Choroid plexus epithelial cell (primary cell): Measurements from ENCODE around the gene DNAL4.

Experiments used
- DNase-seq: peaks from one replicate; pipeline ENCODE4 v3.0.0-alpha.2; 2010; ENCODE audit warnings: low read depth
- H3K4me3 ChIP-seq: 2 replicates; pipeline ENCODE4 v1.5.1; 2011; ENCODE audit warnings: low read depth, mild to moderate bottlenecking, control low read depth, low read length, moderate library complexity
- TF ChIP-seq, protein P1 (sequence below): conservative IDR thresholded peaks from 2 replicates; pipeline ENCODE4 v1.5.1; 2011; ENCODE audit warnings: low read depth, mild to moderate bottlenecking, control low read depth, inconsistent platforms, low read length, moderate library complexity

DNAL4 gene

GRCh38 chr22:38789606-38790005 lies 4.3 kb downstream of the DNAL4 start:
- TF ChIP-seq, protein P1, sequence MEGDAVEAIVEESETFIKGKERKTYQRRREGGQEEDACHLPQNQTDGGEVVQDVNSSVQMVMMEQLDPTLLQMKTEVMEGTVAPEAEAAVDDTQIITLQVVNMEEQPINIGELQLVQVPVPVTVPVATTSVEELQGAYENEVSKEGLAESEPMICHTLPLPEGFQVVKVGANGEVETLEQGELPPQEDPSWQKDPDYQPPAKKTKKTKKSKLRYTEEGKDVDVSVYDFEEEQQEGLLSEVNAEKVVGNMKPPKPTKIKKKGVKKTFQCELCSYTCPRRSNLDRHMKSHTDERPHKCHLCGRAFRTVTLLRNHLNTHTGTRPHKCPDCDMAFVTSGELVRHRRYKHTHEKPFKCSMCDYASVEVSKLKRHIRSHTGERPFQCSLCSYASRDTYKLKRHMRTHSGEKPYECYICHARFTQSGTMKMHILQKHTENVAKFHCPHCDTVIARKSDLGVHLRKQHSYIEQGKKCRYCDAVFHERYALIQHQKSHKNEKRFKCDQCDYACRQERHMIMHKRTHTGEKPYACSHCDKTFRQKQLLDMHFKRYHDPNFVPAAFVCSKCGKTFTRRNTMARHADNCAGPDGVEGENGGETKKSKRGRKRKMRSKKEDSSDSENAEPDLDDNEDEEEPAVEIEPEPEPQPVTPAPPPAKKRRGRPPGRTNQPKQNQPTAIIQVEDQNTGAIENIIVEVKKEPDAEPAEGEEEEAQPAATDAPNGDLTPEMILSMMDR: no peak
- no peak overlapping the region for H3K4me3 ChIP-seq
- DNase-seq: no peak

DNA sequence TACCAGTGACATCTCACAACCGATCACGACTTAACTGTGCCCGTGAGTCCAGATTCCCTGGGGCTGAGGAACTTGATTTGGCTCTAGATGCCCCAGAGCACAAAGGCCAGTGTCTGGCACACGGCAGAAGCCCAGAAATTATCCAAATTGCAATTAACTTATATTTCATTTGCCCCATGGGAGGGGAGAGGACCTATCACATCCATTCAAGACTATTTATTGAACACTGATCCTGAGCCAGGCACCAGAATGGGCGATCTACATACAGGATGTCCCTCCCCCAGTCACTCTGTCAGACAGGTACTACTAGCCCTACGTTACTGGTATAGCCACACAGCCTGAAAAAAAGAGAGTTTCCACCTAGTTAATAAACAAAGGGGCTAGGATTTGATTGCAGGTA lies 5.1 kb downstream of the DNAL4 start:
- no peak for DNase-seq
- TF ChIP-seq, protein P1: no peak
- no peak overlapping the region for H3K4me3 ChIP-seq

GRCh38 chr22:38788021-38788816 lies 5.7 kb downstream of the DNAL4 start:
- TF ChIP-seq, protein P1: no peak
- no peak overlapping the region for H3K4me3 ChIP-seq
- DNase-seq: peak; percentile 94

DNA sequence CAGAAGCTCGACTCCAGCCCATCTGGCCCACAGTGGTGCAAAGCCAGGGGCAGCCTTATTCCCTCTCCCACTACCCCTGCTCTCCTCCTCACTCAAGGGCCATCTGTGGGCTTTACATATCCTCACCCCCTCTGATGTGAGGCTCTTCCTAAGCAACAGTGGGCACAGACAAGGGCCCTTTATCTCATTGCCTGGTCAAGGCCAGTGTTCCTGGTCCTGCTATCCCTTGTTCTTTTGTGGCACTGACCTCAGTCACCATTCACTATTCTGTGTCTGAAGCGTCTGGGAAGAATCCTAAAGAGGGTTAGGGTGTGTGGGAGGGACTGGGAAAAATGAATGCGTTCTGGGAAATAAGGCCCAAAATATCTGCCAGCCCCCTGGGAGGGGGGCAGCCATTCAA lies 7.3 kb downstream of the DNAL4 start:
- H3K4me3 ChIP-seq: no peak overlapping the region
- DNase-seq: no peak
- TF ChIP-seq, protein P1: no peak

GRCh38 chr22:38784856-38785255 lies 9.1 kb downstream of the DNAL4 start:
- no peak for DNase-seq
- TF ChIP-seq, protein P1: no peak
- no peak overlapping the region for H3K4me3 ChIP-seq

GRCh38 chr22:38784035-38784434 lies 9.9 kb downstream of the DNAL4 start:
- no peak for DNase-seq
- TF ChIP-seq, protein P1: no peak
- no peak overlapping the region for H3K4me3 ChIP-seq

- TF ChIP-seq, protein P1: no peak
- no peak overlapping the region for H3K4me3 ChIP-seq
- no peak for DNase-seq
Measured at GRCh38 chr22:38783095-38783615, 10.8 kb downstream of the DNAL4 start.
